ENCODE data around the gene FLNC. TPM values are rescaled to one million over a fixed set of nuclear protein-coding genes. Genes with fewer than 3 reads are reported as not detected.

Gene FLNC
- total and polyA plus RNA-seq, 9 of the 15 experiments (the other 6 are each of a cell fraction or from before 2014, with no cell fraction given) = 0.90 to 155 (median 28.8) TPM

DNA sequence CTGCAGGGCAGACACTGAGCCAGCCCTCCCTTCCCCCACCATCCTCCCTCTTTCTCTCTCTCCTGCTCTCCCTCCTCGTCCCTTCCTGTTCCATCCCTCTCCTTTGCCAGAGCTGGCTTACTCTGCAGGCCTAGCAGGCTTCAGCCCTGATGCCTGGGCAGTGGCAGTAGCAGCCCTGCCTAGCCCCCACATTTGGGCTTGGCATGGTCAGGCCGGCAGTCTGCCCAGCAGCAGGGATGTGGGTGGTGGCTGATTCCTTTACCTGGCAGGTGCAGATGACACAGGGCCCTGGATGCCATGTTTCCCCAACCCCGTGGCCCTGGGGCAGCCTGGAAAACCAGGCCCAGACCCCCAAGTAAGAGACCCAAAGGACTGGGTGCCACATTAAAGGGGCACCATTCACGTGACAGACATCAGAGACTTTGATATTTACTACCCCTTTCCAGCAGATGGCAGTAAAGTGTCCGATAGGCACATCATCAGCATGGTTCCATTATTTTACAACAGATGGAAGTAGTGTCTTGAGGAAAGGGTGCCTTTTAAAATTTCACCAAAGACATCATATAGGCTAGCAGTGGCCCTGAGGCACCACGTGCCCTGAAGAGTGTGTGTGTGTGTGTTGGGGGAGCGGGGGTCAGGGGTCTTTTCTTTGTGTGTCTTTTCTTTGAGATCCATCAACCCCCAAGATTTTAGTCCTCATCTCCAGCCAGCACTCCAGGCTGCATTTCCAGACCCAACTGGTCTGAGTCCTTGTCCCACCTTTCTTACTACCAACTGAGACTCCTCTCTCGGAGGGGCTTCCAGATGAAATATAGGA lies 74.4 kb downstream of the FLNC start (continued):
- TF ChIP-seq, protein P1, sequence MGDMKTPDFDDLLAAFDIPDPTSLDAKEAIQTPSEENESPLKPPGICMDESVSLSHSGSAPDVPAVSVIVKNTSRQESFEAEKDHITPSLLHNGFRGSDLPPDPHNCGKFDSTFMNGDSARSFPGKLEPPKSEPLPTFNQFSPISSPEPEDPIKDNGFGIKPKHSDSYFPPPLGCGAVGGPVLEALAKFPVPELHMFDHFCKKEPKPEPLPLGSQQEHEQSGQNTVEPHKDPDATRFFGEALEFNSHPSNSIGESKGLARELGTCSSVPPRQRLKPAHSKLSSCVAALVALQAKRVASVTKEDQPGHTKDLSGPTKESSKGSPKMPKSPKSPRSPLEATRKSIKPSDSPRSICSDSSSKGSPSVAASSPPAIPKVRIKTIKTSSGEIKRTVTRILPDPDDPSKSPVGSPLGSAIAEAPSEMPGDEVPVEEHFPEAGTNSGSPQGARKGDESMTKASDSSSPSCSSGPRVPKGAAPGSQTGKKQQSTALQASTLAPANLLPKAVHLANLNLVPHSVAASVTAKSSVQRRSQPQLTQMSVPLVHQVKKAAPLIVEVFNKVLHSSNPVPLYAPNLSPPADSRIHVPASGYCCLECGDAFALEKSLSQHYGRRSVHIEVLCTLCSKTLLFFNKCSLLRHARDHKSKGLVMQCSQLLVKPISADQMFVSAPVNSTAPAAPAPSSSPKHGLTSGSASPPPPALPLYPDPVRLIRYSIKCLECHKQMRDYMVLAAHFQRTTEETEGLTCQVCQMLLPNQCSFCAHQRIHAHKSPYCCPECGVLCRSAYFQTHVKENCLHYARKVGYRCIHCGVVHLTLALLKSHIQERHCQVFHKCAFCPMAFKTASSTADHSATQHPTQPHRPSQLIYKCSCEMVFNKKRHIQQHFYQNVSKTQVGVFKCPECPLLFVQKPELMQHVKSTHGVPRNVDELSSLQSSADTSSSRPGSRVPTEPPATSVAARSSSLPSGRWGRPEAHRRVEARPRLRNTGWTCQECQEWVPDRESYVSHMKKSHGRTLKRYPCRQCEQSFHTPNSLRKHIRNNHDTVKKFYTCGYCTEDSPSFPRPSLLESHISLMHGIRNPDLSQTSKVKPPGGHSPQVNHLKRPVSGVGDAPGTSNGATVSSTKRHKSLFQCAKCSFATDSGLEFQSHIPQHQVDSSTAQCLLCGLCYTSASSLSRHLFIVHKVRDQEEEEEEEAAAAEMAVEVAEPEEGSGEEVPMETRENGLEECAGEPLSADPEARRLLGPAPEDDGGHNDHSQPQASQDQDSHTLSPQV (IDR thresholded peaks at IDR 0.05) = no peak
- TF ChIP-seq ZBTB8A (IDR thresholded peaks at IDR 0.05; ENCODE audit: partially characterized antibody) (no peak), ZNF347 (CRISPR knock-in tag; IDR thresholded peaks at IDR 0.05; ENCODE audit: low read depth) (no peak), ASH1L (IDR thresholded peaks at IDR 0.05; ENCODE audit: borderline replicate concordance, low read depth, partially characterized antibody) (no peak), ZNF699 (CRISPR knock-in tag; IDR thresholded peaks at IDR 0.05; ENCODE audit: insufficient replicate concordance) (no peak), SIRT6 (IDR thresholded peaks at IDR 0.05; ENCODE audit: low read depth, low read length) (no peak), RAD51 (IDR thresholded peaks at IDR 0.05; ENCODE audit: borderline replicate concordance, low read depth) (peak; percentile 77), SMARCB1 (IDR thresholded peaks at IDR 0.05; ENCODE audit: insufficient read length, low read depth) (no peak), RBFOX2 (IDR thresholded peaks at IDR 0.05; ENCODE audit: low read depth, low read length) (no peak), JUND (IDR thresholded peaks at IDR 0.05; ENCODE audit: borderline replicate concordance, low read depth, low read length) (no peak; the same call in 1 of the 2 replicates), JUND (tag; IDR thresholded peaks at IDR 0.05; ENCODE audit: borderline replicate concordance, low read depth, low read length) (no peak), ZNF263 (CRISPR knock-in tag; IDR thresholded peaks at IDR 0.05; ENCODE audit: borderline replicate concordance) (peak; percentile 64; the same call in 1 of the 2 replicates), ZNF444 (CRISPR knock-in tag; IDR thresholded peaks at IDR 0.05) (no peak), EHMT2 (IDR thresholded peaks at IDR 0.05) (peak; percentile 64; the same call in 1 of the 2 replicates), KHSRP (IDR thresholded peaks at IDR 0.05) (no peak)
- TF ChIP-seq, protein P2, sequence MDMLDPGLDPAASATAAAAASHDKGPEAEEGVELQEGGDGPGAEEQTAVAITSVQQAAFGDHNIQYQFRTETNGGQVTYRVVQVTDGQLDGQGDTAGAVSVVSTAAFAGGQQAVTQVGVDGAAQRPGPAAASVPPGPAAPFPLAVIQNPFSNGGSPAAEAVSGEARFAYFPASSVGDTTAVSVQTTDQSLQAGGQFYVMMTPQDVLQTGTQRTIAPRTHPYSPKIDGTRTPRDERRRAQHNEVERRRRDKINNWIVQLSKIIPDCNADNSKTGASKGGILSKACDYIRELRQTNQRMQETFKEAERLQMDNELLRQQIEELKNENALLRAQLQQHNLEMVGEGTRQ (CRISPR knock-in tag; IDR thresholded peaks at IDR 0.05) = peak; percentile 58
- TF ChIP-seq, protein P3, sequence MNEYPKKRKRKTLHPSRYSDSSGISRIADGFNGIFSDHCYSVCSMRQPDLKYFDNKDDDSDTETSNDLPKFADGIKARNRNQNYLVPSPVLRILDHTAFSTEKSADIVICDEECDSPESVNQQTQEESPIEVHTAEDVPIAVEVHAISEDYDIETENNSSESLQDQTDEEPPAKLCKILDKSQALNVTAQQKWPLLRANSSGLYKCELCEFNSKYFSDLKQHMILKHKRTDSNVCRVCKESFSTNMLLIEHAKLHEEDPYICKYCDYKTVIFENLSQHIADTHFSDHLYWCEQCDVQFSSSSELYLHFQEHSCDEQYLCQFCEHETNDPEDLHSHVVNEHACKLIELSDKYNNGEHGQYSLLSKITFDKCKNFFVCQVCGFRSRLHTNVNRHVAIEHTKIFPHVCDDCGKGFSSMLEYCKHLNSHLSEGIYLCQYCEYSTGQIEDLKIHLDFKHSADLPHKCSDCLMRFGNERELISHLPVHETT (CRISPR knock-in tag; conservative IDR thresholded peaks at IDR 0.05 in 1 of 2, IDR thresholded peaks at IDR 0.05 in 1 of 2) = no peak
- TF ChIP-seq, protein P4, sequence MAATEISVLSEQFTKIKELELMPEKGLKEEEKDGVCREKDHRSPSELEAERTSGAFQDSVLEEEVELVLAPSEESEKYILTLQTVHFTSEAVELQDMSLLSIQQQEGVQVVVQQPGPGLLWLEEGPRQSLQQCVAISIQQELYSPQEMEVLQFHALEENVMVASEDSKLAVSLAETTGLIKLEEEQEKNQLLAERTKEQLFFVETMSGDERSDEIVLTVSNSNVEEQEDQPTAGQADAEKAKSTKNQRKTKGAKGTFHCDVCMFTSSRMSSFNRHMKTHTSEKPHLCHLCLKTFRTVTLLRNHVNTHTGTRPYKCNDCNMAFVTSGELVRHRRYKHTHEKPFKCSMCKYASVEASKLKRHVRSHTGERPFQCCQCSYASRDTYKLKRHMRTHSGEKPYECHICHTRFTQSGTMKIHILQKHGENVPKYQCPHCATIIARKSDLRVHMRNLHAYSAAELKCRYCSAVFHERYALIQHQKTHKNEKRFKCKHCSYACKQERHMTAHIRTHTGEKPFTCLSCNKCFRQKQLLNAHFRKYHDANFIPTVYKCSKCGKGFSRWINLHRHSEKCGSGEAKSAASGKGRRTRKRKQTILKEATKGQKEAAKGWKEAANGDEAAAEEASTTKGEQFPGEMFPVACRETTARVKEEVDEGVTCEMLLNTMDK (IDR thresholded peaks at IDR 0.05; ENCODE audit: borderline replicate concordance, insufficient read depth, low read depth, low read length, poor library complexity, severe bottlenecking) = peak; percentile 46
